OCI-LY1 (cell line): ENCODE data around the gene ANKRD16.
A peak's percentile ranks its signal among the peaks of the same experiment; 100 is the strongest.

Experiments
- H2AFZ ChIP-seq: fragments of 200-600 bp; sonication (generic), shearing (Covaris generic); 2 replicates; pipeline ENCODE4 v1.6.0; 2014; ENCODE audit warnings: antibody characterized with exemption, mild to moderate bottlenecking, low read length
- H3F3A ChIP-seq: fragments of 200-600 bp; sonication (generic), shearing (Covaris generic); 2 replicates; pipeline ENCODE4 v1.6.0; 2014; ENCODE audit warnings: mild to moderate bottlenecking, antibody characterized with exemption, low read length, moderate library complexity; ENCODE audit not compliant: insufficient read depth
- H3K27ac ChIP-seq: fragments of 200-600 bp; sonication (generic); 2 replicates; pipeline ENCODE4 v1.5.1; 2014; ENCODE audit warnings: low read length, mixed run types, mild to moderate bottlenecking, low read depth; ENCODE audit not compliant: poor library complexity, severe bottlenecking
- H3K27me3 ChIP-seq: fragments of 200-600 bp; sonication (generic); 2 replicates; pipeline ENCODE4 v1.6.0; 2014; ENCODE audit warnings: antibody characterized with exemption, mild to moderate bottlenecking, low read length, moderate library complexity; ENCODE audit not compliant: insufficient read depth
- H3K36me3 ChIP-seq: fragments of 200-600 bp; sonication (generic); 2 replicates; pipeline ENCODE4 v1.6.1; 2014; ENCODE audit warnings: mild to moderate bottlenecking, antibody characterized with exemption, low read length, moderate library complexity, mixed read lengths; ENCODE audit not compliant: insufficient read depth
- H3K4me1 ChIP-seq: fragments of 200-600 bp; sonication (generic); 2 replicates; pipeline ENCODE4 v1.5.1; 2014; ENCODE audit warnings: mild to moderate bottlenecking, low read length, moderate library complexity; ENCODE audit not compliant: insufficient read depth, severe bottlenecking
- H3K4me2 ChIP-seq: fragments of 200-600 bp; sonication (generic), shearing (Covaris generic); 2 replicates; pipeline ENCODE4 v1.6.1; 2014; ENCODE audit warnings: low read length
- H3K4me3 ChIP-seq: fragments of 200-600 bp; sonication (generic); 2 replicates; pipeline ENCODE4 v1.5.1; 2014; ENCODE audit warnings: low read length, low read depth, mild to moderate bottlenecking, mixed read lengths; ENCODE audit not compliant: poor library complexity, severe bottlenecking
- H3K79me2 ChIP-seq: fragments of 200-600 bp; shearing (Covaris generic); 2 replicates; pipeline ENCODE4 v1.6.1; 2016; ENCODE audit warnings: mixed run types, low read length, mixed read lengths; ENCODE audit not compliant: insufficient read depth
- H3K9ac ChIP-seq: fragments of 200-600 bp; sonication (generic), shearing (Covaris generic); 2 replicates; pipeline ENCODE4 v1.6.1; 2014; ENCODE audit warnings: mild to moderate bottlenecking, low read length, mixed read lengths
- H3K9me2 ChIP-seq: fragments of 200-600 bp; sonication (generic), shearing (Covaris generic); 2 replicates; pipeline ENCODE4 v1.6.1; 2014; ENCODE audit warnings: low read depth, mild to moderate bottlenecking, low read length, mixed read lengths
- H3K9me3 ChIP-seq: fragments of 200-600 bp; shearing (Covaris generic); 2 replicates; pipeline ENCODE4 v1.6.1; 2014; ENCODE audit warnings: low read length, mixed read lengths
- H4K20me1 ChIP-seq: fragments of 200-600 bp; sonication (generic), shearing (Covaris generic); 2 replicates; pipeline ENCODE4 v1.6.0; 2016; ENCODE audit warnings: mild to moderate bottlenecking, low read length; ENCODE audit not compliant: insufficient read depth
- EZH2 ChIP-seq: fragments of 200-600 bp; sonication (generic), shearing (Covaris generic); IDR thresholded peaks from 2 replicates; pipeline ENCODE4 v1.8.0; 2017; ENCODE audit warnings: borderline replicate concordance, mixed run types, mild to moderate bottlenecking, antibody characterized with exemption, low read length, moderate library complexity, mixed read lengths
- TF ChIP-seq, protein P1 (sequence below): fragments of 200-600 bp; sonication (generic), shearing (Covaris generic); IDR thresholded peaks from 2 replicates; pipeline ENCODE4 v1.5.1; 2017; ENCODE audit warnings: mild to moderate bottlenecking, antibody characterized with exemption, low read length, moderate library complexity, mixed read lengths

Gene ANKRD16

DNA sequence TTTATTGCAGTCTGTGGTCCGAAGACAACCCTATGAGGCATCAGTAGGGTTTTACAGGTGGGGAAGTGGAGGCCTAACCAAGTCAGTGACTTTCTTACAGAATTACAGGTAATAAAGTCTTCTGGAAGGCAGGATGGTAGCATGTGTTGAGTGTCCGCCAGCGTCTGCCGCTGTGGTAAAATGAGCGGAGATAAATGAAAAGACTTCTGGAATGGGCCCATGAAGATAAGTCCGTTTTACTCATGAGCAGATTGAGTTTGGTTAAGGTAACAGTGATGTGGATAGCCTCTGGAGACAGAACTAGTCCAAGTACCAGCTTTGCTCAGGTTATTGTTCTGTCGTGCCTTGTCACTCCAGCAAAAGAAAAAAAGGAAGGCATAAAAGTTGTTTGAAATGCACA, 1.3 kb upstream of the ANKRD16 start:
- Histone ChIP-seq H3K9me3 (no peaks in the 10 kb centered on the region), H3K27ac (peak overlapping the region; percentile 21), H3K27me3 (no peaks in the 10 kb centered on the region), H3K9me2 (no peaks in the 10 kb centered on the region), H3K36me3 (peaks cover 37% of the 10 kb centered on the region), H3K4me2 (peak overlapping the region; percentile 98), H2AFZ (no peak overlapping the region), H3K9ac (peak overlapping the region; percentile 90), H3F3A (no peaks in the 10 kb centered on the region), H3K79me2 (peaks cover 21% of the 10 kb centered on the region), H3K4me3 (peak overlapping the region; percentile 94), H3K4me1 (peaks cover 47% of the 10 kb centered on the region), H4K20me1 (no peaks in the 10 kb centered on the region)
- TF ChIP-seq EZH2, result no peak
- TF ChIP-seq, protein P1, sequence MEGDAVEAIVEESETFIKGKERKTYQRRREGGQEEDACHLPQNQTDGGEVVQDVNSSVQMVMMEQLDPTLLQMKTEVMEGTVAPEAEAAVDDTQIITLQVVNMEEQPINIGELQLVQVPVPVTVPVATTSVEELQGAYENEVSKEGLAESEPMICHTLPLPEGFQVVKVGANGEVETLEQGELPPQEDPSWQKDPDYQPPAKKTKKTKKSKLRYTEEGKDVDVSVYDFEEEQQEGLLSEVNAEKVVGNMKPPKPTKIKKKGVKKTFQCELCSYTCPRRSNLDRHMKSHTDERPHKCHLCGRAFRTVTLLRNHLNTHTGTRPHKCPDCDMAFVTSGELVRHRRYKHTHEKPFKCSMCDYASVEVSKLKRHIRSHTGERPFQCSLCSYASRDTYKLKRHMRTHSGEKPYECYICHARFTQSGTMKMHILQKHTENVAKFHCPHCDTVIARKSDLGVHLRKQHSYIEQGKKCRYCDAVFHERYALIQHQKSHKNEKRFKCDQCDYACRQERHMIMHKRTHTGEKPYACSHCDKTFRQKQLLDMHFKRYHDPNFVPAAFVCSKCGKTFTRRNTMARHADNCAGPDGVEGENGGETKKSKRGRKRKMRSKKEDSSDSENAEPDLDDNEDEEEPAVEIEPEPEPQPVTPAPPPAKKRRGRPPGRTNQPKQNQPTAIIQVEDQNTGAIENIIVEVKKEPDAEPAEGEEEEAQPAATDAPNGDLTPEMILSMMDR, result no peak

DNA sequence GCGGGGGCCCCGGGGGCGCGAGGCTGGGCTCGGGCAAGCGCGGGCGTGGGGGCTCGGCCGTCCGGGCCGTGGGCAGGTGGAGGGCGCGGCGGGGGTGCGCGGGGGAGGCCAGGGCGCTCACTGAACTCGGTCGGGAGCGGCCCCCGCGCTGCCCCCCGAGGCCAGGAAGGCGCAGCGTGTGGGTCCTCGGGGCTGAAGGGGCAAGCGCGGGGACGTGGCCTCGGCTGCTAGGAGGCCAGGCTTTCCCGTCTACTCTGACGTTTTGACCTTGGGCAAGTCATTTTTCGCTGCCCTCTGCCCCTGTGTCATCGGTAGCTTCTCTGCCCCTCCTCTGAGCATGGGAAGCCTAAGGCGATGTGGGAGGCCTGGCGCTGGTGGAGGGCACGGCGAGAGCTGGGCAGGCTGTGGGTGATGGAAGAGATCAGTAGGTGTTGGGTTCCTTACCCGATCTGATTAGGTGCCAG, 791 bp upstream of the ANKRD16 start:
- Histone ChIP-seq H3K27me3 (no peaks in the 10 kb centered on the region), H2AFZ (no peak overlapping the region), H3K4me1 (peaks cover 42% of the 10 kb centered on the region), H3K9me2 (no peaks in the 10 kb centered on the region), H3K9ac (peak overlapping the region; percentile 90), H3K9me3 (no peaks in the 10 kb centered on the region), H3K79me2 (peaks cover 21% of the 10 kb centered on the region), H3K27ac (peak overlapping the region; percentile 21), H3F3A (no peaks in the 10 kb centered on the region), H4K20me1 (no peaks in the 10 kb centered on the region), H3K4me3 (peak overlapping the region; percentile 94), H3K36me3 (peaks cover 37% of the 10 kb centered on the region), H3K4me2 (peak overlapping the region; percentile 98)
- no peak for TF ChIP-seq EZH2
- TF ChIP-seq, protein P1, result no peak

DNA sequence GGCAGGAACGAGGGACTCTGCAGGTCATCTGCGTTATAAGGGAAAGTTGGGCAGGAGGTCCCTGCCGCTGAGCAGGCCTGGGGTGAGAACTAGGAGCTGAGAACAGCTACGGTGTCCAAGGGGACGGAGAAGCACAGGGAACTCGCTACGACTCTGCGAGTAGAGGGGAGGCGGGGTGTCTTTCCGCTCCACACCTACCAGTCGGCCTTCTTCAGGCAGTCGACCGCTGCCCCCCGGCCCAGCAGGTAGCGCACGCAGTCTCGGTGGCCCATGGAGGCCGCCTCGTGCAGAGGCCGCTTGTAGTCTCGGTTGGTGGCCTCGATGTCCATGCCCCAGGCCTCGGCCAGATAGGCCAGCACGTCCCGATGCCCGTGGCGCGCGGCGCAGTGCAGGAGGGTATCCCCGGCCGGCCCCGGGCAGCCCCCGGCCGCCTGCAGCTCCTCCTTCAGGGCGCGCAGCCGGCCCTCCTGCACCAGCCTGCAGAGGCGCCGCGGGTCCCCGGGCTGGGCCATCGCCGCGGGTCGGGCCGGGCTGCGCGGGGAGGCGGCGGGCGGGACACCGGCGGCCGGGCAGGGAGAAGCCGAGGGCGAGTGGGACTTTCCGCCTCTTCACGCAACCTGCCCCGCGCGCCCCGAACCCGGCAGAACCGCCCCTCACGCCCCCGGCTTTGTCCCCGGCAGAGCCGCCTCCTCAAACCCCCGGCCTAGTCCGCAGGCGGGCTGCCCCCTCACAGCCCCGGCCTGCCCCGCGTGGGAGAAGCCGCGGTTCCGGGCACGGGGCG, 660 bp downstream of the ANKRD16 start:
- no peak for TF ChIP-seq EZH2
- TF ChIP-seq, protein P1, result no peak
- Histone ChIP-seq H3K9ac (peak overlapping the region; percentile 95), H3K4me2 (peak overlapping the region; percentile 87), H3K27me3 (no peaks in the 10 kb centered on the region), H4K20me1 (no peaks in the 10 kb centered on the region), H3K9me3 (no peaks in the 10 kb centered on the region), H3K36me3 (peaks cover 32% of the 10 kb centered on the region; the same call in 1 of the 2 replicates), H3K4me1 (peaks cover 39% of the 10 kb centered on the region), H3K4me3 (peak overlapping the region; percentile 94), H3F3A (no peaks in the 10 kb centered on the region), H2AFZ (no peak overlapping the region), H3K79me2 (peaks cover 21% of the 10 kb centered on the region), H3K9me2 (no peaks in the 10 kb centered on the region), H3K27ac (peak overlapping the region; percentile 19)
